Activated T-helper 1 cell treated with anti-CD3 and anti-CD28 coated beads, Interleukin-2, amount 50 U/mL, for 16 hours (primary cell): ENCODE results near the gene SH3RF3.

ENCODE experiments used
- DNase-seq, 2 donors: peaks; one replicate each; pipeline ENCODE4 v3.0.0-alpha.2; 2020; ENCODE audit warnings: low read depth in 1 of 2, low spot score in 1 of 2

SH3RF3 gene

GRCh38 chr2:109300582-109300981, 171.6 kb downstream of the SH3RF3 start:
- no peak for DNase-seq

- DNase-seq, result no peak
Measured at GRCh38 chr2:109301746-109302145, 172.7 kb downstream of the SH3RF3 start.

- DNase-seq, result no peak
Measured at GRCh38 chr2:109302319-109302718, 173.3 kb downstream of the SH3RF3 start.

GRCh38 chr2:109304242-109304641, 175.2 kb downstream of the SH3RF3 start:
- DNase-seq, result no peak

- no peak for DNase-seq
Measured at GRCh38 chr2:109304731-109305470, 175.9 kb downstream of the SH3RF3 start.

GRCh38 chr2:109305490-109306167, 176.6 kb downstream of the SH3RF3 start:
- no peak for DNase-seq

GRCh38 chr2:109306190-109306589, 177.2 kb downstream of the SH3RF3 start:
- no peak for DNase-seq

GRCh38 chr2:109311771-109312170, 182.8 kb downstream of the SH3RF3 start:
- no peak for DNase-seq

- no peak for DNase-seq
Measured at GRCh38 chr2:109312902-109313301, 183.9 kb downstream of the SH3RF3 start.

- DNase-seq, result no peak
Measured at GRCh38 chr2:109313343-109313742, 184.3 kb downstream of the SH3RF3 start.

- DNase-seq, result no peak
Measured at GRCh38 chr2:109316091-109316490, 187.1 kb downstream of the SH3RF3 start.

- no peak for DNase-seq
Measured at GRCh38 chr2:109317471-109318095, 188.6 kb downstream of the SH3RF3 start.

GRCh38 chr2:109318150-109318948, 189.3 kb downstream of the SH3RF3 start:
- DNase-seq, result no peak

- DNase-seq, result no peak
Measured at GRCh38 chr2:109318949-109319342, 189.9 kb downstream of the SH3RF3 start.

- DNase-seq, result no peak
Measured at GRCh38 chr2:109320195-109320922, 191.4 kb downstream of the SH3RF3 start.

- DNase-seq, result no peak
Measured at GRCh38 chr2:109321570-109321969, 192.6 kb downstream of the SH3RF3 start.

- DNase-seq, result no peak
Measured at GRCh38 chr2:109322111-109322510, 193.1 kb downstream of the SH3RF3 start.

- no peak for DNase-seq
Measured at GRCh38 chr2:109322641-109323040, 193.6 kb downstream of the SH3RF3 start.

GRCh38 chr2:109324861-109325260, 195.9 kb downstream of the SH3RF3 start:
- no peak for DNase-seq

- no peak for DNase-seq
Measured at GRCh38 chr2:109325570-109325969, 196.6 kb downstream of the SH3RF3 start.

GRCh38 chr2:109326306-109326705, 197.3 kb downstream of the SH3RF3 start:
- DNase-seq, result no peak
